Activated CD8-positive, alpha-beta memory T cell treated with anti-CD3 and anti-CD28 coated beads for 1 hour (primary cell): ENCODE data around the gene TYW1B.
"Not testable (repeated sequence)": the region's sequence is repeated elsewhere in the genome, so short reads cannot be mapped to it uniquely, and the experiment has no call there.

Experiments
- DNase-seq, 2 donors: peaks; one replicate each; pipeline ENCODE4 v3.0.0-alpha.2; 2020; ENCODE audit warnings: low read depth in 1 of 2; ENCODE audit errors: extremely low read depth in 1 of 2

The TYW1B gene

GRCh38 chr7:72827839-72828591 is at the start of gene TYW1B:
TYW1B (minus strand) TSS chr7:72828200; CDS start chr7:72828075, 125 bp downstream.
- peak; percentile 88 to 91 for DNase-seq

- DNase-seq = not testable (repeated sequence)
These were observed 39.6 kb upstream of the TYW1B start for GRCh38 chr7:72867591-72867990.

DNA sequence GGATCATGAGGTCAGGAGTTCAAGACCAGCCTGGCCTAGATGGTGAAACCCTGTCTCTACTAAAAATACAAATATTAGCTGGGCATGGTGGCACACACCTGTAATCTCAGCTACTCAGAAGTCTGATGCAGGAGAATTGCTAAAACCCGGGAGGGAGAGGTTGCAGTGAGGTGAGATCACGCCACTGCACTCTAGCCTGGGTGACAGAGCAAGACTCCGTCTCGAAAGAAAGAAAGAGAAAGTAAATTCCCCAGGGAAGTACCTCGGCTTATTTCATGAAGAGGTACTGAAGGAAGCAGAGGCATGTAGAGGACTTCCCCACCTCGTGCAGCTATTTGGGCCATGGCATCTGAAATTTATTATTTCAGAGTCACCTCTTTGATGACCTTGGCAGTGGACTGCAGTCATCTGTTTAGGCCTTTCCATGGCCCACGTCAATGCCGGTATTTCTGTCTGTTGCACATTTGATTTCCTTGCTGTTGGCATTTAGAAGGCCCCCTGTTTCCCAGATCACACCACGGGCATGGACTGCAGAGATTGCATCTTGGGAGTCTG is 30.9 kb upstream of the TYW1B start:
- not testable (repeated sequence) for DNase-seq

GRCh38 chr7:72857925-72858324 is 29.9 kb upstream of the TYW1B start:
- not testable (repeated sequence) for DNase-seq

- not testable (repeated sequence) for DNase-seq
These were observed 27.3 kb upstream of the TYW1B start for GRCh38 chr7:72855261-72855660.

GRCh38 chr7:72852937-72853336 is 24.9 kb upstream of the TYW1B start:
- not testable (repeated sequence) for DNase-seq

GRCh38 chr7:72850746-72851145 is 22.7 kb upstream of the TYW1B start:
- DNase-seq = not testable (repeated sequence)

DNA sequence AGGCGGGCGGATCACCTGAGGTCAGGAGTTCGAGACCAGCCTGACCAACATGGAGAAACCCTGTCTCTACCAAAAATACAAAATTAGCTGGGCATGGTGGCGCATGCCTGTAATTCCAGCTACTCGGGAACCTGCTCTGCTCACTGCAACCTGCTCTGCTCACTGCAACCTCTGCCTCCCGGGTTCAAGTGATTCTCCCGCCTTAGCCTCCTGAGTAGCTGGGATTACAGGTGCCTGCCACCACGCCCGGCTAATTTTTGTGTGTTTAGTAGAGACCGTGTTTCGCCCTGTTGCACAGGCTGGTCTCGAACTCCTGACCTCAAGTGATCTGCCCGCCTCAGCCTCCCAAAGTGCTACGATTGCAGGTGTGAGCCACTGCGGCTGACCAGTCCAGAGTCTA is 16.1 kb upstream of the TYW1B start:
- not testable (repeated sequence) for DNase-seq

DNA sequence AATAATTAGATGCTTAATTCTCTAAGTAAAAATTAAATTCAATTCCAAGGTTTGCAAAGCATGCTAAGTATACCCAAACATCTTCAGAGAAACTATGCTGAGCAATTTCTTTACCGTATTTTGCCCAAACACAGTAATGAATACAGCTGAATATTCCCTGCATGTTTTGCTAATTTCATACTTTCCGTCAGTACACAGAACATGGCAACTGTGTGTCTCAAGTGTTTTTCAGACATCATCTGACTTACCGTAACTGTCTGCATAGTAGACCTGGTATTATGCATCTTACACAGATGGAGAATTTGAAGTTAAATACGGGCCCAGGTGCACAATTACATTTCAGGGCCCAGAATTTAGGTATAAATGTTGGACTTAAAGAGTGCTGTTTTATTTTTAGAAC is 15.2 kb upstream of the TYW1B start:
- DNase-seq = not testable (repeated sequence)

- DNase-seq = not testable (repeated sequence)
These were observed 13.0 kb upstream of the TYW1B start for GRCh38 chr7:72840966-72841511.

DNA sequence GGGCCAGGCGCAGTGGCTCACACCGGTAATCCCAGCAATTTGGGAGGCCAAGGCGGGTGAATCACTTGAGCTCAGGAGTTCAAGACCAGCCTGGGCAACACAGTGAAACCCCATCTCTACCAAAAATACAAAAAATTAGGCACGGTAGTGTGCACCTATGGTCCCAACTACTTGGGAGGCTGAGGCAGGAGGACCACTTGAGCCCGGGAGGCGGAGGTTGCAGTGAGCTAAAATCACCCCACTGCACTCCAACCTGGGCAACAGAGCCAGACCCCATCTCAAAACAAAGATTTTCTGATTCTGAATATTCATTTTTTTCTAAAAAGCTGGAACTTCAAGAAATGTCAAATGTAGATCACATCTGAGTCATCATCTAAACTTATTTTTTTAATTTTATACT is 10.3 kb upstream of the TYW1B start:
- not testable (repeated sequence) for DNase-seq

DNA sequence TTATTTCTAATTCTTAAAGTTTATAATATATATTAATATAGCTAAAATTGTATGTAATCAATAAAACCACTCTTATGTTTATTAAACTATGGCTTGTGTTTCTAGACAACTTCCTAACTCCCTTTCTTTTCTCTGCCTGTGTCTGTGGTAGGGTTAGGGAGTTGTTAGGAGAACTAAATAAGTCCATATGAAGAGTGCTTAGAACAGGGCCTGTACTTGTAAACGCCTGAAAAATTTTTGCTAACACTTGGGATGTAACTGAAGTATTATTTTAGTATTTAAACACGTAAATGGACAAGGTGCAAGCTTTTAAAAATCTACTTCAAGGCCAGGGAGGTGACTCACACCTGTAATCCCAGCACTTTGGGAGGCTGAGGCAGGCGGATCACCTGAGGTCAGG is 9.3 kb upstream of the TYW1B start:
- not testable (repeated sequence) for DNase-seq

DNA sequence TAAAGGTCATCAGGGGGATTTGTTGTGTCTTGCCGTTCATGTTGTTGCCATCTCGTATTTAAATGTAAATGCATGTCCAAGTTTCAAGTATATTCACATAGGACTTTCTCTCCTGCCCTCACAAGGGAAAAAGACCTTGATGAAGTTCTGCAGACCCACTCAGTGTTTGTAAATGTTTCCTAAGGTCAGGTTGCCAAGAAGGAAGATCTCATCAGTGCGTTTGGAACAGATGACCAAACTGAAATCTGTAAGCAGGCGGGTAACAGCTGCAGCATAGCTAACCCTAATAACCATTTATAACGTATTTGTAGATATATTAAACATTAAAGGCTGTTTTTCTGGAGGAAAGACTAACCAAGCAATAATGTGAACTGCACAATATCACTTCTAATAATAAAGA is 2.6 kb upstream of the TYW1B start:
- not testable (repeated sequence) for DNase-seq

DNA sequence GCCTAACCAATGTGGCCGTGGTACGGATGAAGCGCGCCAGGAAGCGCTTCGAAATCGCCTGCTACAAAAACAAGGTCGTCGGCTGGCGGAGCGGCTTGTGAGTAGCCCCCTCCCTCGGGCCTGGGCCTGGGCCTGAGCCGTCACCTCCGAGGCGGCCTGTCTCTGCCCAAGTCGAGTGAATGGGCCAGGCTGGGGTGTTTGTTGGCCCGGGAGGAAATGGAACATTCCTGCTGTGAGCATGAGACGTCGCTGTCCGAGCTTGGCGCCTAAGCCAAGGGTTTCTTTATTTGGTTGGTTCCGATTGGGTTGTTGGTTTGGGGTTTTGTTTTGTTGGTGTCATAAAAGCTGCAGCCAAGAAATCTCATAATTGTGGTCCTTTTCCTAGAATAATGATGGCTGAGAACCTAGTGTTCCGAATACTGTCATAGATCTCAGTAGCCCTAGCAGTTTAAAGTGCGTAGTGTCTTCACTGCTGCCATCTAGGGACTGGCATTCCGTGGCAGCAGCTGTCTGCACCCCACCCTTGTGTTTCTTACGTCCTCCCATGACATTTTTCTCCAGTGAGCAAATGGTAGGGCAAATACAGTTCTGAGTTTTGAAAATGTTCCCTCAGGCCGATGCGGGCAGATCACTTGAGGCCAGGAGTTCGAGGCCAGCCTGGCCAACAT is 1.8 kb upstream of the TYW1B start:
- DNase-seq = peak; percentile 15 to 23

DNA sequence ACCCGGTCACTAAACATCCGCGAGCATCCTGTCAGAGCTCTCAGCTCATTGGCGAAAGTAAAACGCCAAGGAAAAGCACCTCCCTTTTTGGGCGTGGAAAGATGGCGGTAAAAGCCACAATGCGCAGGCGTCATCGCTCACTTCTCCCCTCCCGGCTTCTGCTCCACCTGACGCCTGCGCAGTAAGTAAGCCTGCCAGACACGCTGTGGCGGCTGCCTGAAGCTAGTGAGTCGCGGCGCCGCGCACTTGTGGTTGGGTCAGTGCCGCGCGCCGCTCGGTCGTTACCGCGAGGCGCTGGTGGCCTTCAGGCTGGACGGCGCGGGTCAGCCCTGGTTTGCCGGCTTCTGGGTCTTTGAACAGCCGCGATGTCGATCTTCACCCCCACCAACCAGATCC is 1.3 kb upstream of the TYW1B start:
- DNase-seq = peak; percentile 90 to 94

DNA sequence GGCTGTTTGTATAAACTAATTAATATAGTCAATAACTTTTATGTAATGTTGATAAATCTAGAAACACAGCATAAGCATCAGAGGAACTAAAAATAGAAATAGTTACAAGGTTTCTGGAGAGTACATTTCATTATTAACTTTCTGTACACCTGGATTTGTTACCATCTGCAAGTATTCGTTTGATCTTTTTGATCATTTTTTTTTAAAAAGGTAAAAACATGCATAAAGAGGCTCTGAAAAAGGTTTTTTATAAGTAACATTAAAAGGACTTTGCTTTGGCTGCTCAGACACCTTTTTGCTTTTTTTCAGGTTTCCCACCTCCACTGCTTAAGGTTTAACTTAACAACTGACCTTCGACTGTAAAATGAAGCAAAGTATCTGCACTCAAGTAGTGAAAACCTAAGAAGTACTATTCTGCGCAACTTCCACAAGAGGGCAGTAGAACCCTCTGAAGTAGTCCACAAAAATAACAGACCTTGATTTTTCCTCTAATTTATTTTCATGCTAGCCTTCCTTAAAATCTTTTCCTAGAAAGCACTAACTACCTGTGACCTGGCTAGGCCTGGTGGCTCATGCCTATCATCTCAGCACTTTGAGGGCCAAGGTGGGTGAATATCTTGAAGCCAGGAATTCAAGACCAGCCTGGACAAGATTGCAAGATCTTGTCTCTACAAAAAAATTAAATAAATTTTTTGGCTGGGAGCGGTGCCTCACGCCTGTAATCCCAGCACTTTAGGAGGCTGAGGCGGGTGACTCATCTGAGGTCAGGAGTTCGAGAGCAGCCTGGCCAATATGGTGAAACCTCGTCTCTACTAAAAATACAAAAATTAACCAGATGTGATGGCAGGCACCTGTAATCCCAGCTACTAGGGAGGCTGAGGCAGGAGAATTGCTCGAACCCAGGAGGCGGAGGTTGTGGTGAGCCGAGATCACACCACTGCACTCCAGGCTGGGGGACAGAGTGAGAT is 4.0 kb downstream of the TYW1B start:
- DNase-seq = not testable (repeated sequence)

DNA sequence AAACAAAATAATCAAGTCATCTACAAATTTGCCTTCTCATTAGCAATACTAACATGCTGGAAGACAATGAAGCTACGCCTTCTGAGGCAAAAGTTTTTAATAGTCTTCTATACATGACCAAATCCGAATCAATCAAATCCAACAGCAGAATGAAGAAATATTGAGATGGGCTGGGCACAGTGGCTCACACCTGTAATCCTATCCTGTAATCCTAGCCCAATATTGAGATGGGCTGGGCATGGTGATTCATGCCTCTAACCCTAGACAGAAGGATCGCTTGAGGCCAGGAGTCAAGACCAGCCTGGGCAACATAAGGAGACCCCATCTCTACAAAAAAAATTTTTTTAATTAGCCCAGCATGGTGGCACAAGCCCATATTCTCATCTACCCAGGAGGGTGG is 5.5 kb downstream of the TYW1B start:
- not testable (repeated sequence) for DNase-seq

DNA sequence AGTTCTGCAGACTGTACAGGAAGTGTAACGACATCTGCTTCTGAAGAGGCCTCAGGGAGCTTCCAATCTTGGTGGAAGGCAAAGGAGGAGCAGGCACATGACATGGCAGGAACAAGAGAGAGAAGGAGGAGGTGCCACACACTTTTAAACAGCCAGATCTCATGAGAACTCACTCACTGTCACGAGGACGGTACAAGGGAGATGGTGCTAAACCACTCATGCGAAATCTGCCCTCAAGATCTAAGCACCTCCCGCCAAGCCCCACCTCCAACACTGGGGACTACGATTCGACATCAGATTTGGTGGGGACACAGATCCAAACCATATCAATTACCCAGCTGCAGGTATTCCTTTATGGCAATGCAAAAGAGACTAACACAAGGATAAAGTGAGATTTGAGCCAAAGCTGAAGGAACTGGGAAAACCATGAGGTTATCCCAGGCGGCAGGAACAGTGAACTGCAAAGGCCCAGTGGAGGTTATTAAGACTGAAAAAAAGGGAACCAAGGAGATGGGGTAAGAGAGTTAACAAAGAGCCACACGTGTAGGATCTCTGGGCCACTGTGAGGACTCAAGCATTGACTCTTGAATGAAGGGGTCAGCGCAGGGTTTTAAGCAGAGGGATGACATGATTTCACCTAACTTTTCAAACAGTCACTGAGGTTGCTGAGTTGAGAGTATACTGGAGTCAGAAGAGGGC is 9.2 kb downstream of the TYW1B start:
- not testable (repeated sequence) for DNase-seq

DNA sequence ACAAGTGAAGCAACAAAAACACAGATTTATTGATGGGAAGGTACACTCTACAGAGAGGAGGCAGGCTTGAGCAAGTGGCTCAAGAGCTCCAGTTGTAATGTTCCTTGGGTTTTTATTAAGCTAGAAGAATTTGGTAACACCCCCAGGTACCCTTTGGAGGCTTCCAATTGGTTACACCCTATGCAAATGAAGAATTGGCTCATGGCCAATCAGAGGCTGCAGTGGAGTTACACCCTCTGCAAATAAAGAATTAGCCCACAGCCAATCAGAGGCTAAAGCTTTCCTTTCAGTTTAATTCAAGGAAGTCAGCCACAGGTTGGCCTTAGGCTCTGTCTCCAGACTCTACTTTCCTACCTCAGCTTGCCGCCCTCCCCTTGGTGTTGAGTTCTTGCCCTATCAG is 10.3 kb downstream of the TYW1B start:
- not testable (repeated sequence) for DNase-seq
